Ishikawa (cell line): ENCODE data around the gene PLAC8.

Source experiments
- CEBPB ChIP-seq: IDR thresholded peaks from 2 replicates; pipeline ENCODE4 v1.6.1; 2012
- EP300 ChIP-seq: IDR thresholded peaks from 2 replicates; pipeline ENCODE4 v1.6.1; 2012; ENCODE audit warnings: borderline replicate concordance
- NFIC ChIP-seq: IDR thresholded peaks from 2 replicates; pipeline ENCODE4 v1.6.1; 2012
- TAF1 ChIP-seq: IDR thresholded peaks from 2 replicates; pipeline ENCODE4 v1.6.1; 2012; ENCODE audit warnings: low read depth, mild to moderate bottlenecking
- TEAD4 ChIP-seq: IDR thresholded peaks from 2 replicates; pipeline ENCODE4 v1.6.1; 2012
- TF ChIP-seq, protein P1 (sequence below): IDR thresholded peaks from 2 replicates; pipeline ENCODE4 v1.6.1; 2012
- TF ChIP-seq, protein P2 (sequence below): IDR thresholded peaks from 2 replicates; pipeline ENCODE4 v1.6.1; 2012; ENCODE audit warnings: low read depth, mild to moderate bottlenecking

DNA sequence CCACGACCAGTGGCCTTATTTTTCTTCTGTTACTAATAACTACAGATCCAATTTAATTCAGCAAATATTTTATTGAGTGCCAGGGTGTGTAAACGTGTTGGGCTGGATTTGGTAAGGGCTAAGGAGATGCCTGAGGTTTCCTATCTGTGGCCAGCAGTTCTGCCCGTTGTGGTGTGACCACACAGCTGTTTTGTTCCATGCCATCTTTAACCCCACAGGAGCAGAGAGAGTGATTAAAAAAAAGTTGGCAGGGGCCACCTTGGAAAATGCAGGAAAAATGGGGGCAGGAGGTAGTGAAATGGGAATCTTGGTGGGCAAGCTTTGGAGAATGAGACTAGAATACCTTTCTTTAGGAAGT lies 1.1 kb downstream of the PLAC8 start:
- TF ChIP-seq, protein P1, sequence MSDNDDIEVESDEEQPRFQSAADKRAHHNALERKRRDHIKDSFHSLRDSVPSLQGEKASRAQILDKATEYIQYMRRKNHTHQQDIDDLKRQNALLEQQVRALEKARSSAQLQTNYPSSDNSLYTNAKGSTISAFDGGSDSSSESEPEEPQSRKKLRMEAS, result no peak
- TF ChIP-seq TAF1 (no peak), NFIC (no peak), TEAD4 (no peak), CEBPB (no peak), EP300 (no peak)
- TF ChIP-seq, protein P2, sequence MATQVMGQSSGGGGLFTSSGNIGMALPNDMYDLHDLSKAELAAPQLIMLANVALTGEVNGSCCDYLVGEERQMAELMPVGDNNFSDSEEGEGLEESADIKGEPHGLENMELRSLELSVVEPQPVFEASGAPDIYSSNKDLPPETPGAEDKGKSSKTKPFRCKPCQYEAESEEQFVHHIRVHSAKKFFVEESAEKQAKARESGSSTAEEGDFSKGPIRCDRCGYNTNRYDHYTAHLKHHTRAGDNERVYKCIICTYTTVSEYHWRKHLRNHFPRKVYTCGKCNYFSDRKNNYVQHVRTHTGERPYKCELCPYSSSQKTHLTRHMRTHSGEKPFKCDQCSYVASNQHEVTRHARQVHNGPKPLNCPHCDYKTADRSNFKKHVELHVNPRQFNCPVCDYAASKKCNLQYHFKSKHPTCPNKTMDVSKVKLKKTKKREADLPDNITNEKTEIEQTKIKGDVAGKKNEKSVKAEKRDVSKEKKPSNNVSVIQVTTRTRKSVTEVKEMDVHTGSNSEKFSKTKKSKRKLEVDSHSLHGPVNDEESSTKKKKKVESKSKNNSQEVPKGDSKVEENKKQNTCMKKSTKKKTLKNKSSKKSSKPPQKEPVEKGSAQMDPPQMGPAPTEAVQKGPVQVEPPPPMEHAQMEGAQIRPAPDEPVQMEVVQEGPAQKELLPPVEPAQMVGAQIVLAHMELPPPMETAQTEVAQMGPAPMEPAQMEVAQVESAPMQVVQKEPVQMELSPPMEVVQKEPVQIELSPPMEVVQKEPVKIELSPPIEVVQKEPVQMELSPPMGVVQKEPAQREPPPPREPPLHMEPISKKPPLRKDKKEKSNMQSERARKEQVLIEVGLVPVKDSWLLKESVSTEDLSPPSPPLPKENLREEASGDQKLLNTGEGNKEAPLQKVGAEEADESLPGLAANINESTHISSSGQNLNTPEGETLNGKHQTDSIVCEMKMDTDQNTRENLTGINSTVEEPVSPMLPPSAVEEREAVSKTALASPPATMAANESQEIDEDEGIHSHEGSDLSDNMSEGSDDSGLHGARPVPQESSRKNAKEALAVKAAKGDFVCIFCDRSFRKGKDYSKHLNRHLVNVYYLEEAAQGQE, result no peak
